Endothelial cell (in vitro differentiated cells): ENCODE results near the gene USP34. TPM values are rescaled to one million over a fixed set of nuclear protein-coding genes. Genes with fewer than 3 reads are reported as not detected.

Experiments
- DNase-seq: peaks from one replicate; pipeline ENCODE4 v3.0.0; 2021; ENCODE audit warnings: low spot score
- H3K27ac Mint-ChIP-seq: one replicate; pipeline ENCODE4 v1.8.0; 2021; ENCODE audit warnings: mixed read lengths, inconsistent platforms; ENCODE audit not compliant: unreplicated experiment
- H3K27me3 Mint-ChIP-seq: one replicate; pipeline ENCODE4 v1.8.0; 2021; ENCODE audit warnings: mild to moderate bottlenecking, moderate library complexity, mixed read lengths, inconsistent platforms; ENCODE audit not compliant: unreplicated experiment
- H3K36me3 Mint-ChIP-seq: one replicate; pipeline ENCODE4 v1.8.0; 2021; ENCODE audit warnings: mild to moderate bottlenecking, low read depth, mixed read lengths, inconsistent platforms; ENCODE audit not compliant: unreplicated experiment
- H3K4me1 Mint-ChIP-seq: one replicate; pipeline ENCODE4 v1.8.0; 2021; ENCODE audit warnings: mild to moderate bottlenecking, mixed read lengths, inconsistent platforms; ENCODE audit not compliant: unreplicated experiment
- H3K4me3 Mint-ChIP-seq: one replicate; pipeline ENCODE4 v1.8.0; 2021; ENCODE audit warnings: mild to moderate bottlenecking, mixed read lengths, inconsistent platforms; ENCODE audit not compliant: unreplicated experiment
- H3K9me3 Mint-ChIP-seq: one replicate; pipeline ENCODE4 v1.8.0; 2021; ENCODE audit warnings: mixed read lengths, inconsistent platforms; ENCODE audit not compliant: unreplicated experiment
- total RNA-seq: library from RNA; stranded (reverse); fragmentation: NEBNext Ultra II Directional; extraction: Animal tissue kit (Norgen Biotek cat#: 25700); gene quantifications from one replicate; pipeline ENCODE4 v1.2.1, GENCODE V29; 2021; ENCODE audit not compliant: unreplicated experiment
- TF ChIP-seq, protein P1 (sequence below): fragments of 200-600 bp; sonication (generic); IDR thresholded peaks from one replicate; pipeline ENCODE4 v1.5.0; 2021; ENCODE audit warnings: antibody characterized with exemption; ENCODE audit not compliant: unreplicated experiment

USP34 gene
- total RNA-seq, 1 donor from 2014 or later: 97.4 TPM

DNA sequence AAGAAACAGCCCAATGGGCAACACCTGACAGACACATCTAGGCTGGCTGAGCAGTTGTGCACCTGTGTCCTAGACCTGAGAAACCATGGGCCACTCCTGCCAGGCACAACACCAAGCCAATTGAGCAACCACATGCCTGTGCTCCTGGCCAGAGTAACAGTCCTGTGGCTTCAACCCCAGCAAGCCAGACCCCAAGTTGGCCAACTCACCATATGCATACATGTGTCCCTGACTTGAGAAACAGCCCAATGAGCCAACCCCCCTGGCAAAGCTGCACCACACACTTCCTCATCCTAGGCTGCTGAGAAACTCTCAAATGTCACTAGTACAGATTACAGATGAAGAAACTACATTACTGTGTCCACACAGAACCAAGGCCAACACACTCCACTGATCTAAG, 36.6 kb downstream of the USP34 start:
- TF ChIP-seq, protein P1, sequence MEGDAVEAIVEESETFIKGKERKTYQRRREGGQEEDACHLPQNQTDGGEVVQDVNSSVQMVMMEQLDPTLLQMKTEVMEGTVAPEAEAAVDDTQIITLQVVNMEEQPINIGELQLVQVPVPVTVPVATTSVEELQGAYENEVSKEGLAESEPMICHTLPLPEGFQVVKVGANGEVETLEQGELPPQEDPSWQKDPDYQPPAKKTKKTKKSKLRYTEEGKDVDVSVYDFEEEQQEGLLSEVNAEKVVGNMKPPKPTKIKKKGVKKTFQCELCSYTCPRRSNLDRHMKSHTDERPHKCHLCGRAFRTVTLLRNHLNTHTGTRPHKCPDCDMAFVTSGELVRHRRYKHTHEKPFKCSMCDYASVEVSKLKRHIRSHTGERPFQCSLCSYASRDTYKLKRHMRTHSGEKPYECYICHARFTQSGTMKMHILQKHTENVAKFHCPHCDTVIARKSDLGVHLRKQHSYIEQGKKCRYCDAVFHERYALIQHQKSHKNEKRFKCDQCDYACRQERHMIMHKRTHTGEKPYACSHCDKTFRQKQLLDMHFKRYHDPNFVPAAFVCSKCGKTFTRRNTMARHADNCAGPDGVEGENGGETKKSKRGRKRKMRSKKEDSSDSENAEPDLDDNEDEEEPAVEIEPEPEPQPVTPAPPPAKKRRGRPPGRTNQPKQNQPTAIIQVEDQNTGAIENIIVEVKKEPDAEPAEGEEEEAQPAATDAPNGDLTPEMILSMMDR: no peak
- Mint-ChIP-seq H3K36me3 (peaks cover 13% of the 10 kb centered on the region), H3K9me3 (no peaks in the 10 kb centered on the region), H3K27ac (no peak overlapping the region), H3K4me3 (no peak overlapping the region), H3K4me1 (peaks cover 24% of the 10 kb centered on the region), H3K27me3 (peaks cover 3% of the 10 kb centered on the region)
- no peak for DNase-seq

DNA sequence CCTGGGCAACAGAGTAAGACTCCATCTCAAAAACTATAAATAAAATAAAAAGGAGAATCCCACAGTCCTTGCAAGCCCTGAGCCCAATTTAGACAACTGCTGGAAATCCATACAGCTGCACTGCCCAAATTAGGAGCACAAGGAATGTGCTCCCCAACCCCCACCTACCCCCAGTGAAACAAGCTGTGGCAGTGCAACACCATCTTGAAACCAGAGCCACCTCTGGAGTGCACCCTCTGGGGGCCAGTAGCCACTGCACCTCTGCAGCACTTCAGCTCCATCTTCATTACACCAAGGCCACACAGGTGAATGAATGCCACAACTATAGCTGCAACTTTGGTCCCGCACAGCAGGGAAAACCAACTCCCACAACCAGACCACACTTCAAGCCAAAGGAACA, 37.3 kb downstream of the USP34 start:
- H3K27me3 Mint-ChIP-seq: peaks cover 3% of the 10 kb centered on the region
- TF ChIP-seq, protein P1: no peak
- peaks cover 13% of the 10 kb centered on the region for H3K36me3 Mint-ChIP-seq
- DNase-seq: no peak
- H3K4me1 Mint-ChIP-seq: peaks cover 18% of the 10 kb centered on the region
- no peak overlapping the region for H3K27ac Mint-ChIP-seq
- H3K9me3 Mint-ChIP-seq: no peaks in the 10 kb centered on the region
- H3K4me3 Mint-ChIP-seq: no peak overlapping the region

DNA sequence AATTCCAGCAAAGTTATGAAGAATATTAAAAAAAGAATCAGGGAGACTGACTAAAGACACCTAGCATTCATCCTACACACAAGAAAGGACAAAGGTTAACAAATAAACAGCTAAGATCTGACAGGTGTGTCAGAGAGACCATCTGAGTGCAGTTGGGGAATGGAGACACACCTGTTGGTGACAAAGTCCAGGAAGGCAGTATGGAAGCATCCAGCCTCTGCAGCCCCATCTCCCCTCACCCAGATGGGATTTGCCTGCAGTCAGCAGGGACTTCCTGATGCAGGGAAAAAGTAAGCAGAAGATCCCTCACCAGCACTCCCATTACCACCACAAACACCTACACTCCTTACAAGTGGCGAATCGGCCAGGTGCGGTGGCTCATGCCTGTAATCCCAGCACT, 37.9 kb downstream of the USP34 start:
- Mint-ChIP-seq H3K4me3 (peak overlapping the region; percentile 42), H3K27me3 (peaks cover 3% of the 10 kb centered on the region), H3K27ac (no peak overlapping the region), H3K4me1 (peaks cover 18% of the 10 kb centered on the region), H3K36me3 (peaks cover 12% of the 10 kb centered on the region), H3K9me3 (no peaks in the 10 kb centered on the region)
- TF ChIP-seq, protein P1: no peak
- no peak for DNase-seq

DNA sequence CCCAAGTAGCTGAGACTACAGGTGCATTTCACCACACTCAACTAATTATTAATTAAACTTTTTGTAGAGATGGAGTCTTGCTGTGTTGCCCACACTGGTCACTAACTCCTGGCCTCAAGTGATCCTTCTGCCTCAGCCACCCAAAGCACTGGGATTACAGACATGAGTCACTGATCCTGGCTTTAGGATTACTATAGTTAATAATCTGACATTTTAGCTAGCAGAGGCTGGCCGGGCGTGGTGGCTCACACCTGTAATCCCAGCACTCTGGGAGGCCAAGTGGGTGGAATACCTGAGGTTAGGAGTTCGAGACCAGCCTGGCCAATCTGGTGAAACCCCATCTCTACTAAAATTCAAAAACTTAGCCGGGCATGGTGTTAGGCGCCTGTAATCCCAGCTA, 39.5 kb downstream of the USP34 start:
- DNase-seq: no peak
- H3K27ac Mint-ChIP-seq: no peak overlapping the region
- no peaks in the 10 kb centered on the region for H3K9me3 Mint-ChIP-seq
- peaks cover 3% of the 10 kb centered on the region for H3K36me3 Mint-ChIP-seq
- no peak overlapping the region for H3K4me3 Mint-ChIP-seq
- TF ChIP-seq, protein P1: no peak
- peaks cover 1% of the 10 kb centered on the region for H3K27me3 Mint-ChIP-seq
- H3K4me1 Mint-ChIP-seq: peaks cover 24% of the 10 kb centered on the region

DNA sequence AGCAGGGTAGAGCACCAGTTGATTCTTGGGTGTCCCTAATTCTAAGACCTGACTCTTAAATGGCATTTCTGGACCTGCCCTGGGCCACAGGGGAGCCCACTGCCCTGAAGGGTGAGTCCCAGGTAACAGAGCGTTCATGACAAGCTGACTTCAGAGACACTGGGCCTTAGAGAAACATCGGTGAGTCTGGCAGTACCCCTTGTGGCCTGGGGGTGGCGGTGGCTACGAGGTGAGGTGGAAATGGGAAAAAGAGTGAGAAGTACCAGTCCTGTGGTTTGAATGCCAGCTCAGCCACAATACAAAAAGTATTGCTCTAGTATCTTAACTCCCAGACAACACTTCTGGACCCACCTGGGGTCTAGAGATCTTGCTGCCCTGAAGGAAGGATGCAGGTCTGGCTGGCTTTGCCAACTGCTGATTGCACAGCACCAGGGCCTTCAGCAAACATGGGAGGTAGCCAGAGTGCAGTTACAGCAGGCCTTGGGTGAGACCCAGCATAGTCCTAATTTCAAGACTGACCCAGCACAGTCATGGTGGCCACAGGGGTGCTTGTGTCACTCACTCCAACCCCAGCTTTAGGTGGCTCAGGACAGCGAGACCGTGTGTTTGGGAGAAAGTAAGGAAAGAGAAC, 44.5 kb downstream of the USP34 start:
- TF ChIP-seq, protein P1: peak; percentile 75
- peaks cover 27% of the 10 kb centered on the region for H3K4me1 Mint-ChIP-seq
- H3K36me3 Mint-ChIP-seq: no peaks in the 10 kb centered on the region

More for the DNA sequence above, 44.5 kb downstream of the USP34 start:
- Mint-ChIP-seq H3K27me3 (no peaks in the 10 kb centered on the region), H3K27ac (no peak overlapping the region), H3K4me3 (no peak overlapping the region), H3K9me3 (no peaks in the 10 kb centered on the region)
- peak; percentile 71 for DNase-seq
